PFSK-1 (cell line): ENCODE results near the gene TBX1.

Source experiments
- POLR2AphosphoS5 ChIP-seq: IDR thresholded peaks from 2 replicates; pipeline ENCODE4 v1.6.1; 2012; ENCODE audit warnings: low read depth, mild to moderate bottlenecking, control low read depth, low read length, moderate library complexity
- TF ChIP-seq, protein P1 (sequence below), 2 experiments: IDR thresholded peaks; 2 replicates each; pipeline versions ENCODE4 v1.6.1 to v1.8.0; 2011 to 2012; ENCODE audit warnings: low read depth in 2 of 2, low read length in 2 of 2, control low read depth in 1 of 2, inconsistent platforms in 1 of 2, mild to moderate bottlenecking in 1 of 2, moderate library complexity in 1 of 2; ENCODE audit not compliant: insufficient read depth in 1 of 2

DNA sequence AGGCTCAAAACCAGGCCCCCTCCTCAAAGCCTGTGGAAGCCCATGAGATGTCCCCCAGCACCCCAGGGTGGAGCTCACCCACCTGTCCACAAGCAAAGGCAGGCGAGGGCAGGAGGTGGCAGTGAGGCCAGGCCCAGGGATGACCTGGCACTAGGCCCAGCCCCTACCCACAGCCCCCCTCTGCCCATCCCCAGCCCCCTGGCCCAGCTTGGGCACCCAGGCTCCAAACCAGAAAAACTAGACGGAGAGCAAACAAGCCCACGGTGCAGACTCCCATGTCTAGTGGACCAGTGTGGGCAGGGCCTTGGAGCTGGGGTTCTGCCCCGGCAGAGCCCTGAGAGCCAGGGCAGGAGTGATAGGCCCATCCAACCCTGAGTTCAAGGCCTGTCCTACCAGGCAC lies 16.9 kb upstream of the TBX1 start:
- no peak for TF ChIP-seq POLR2AphosphoS5
- TF ChIP-seq, protein P1, sequence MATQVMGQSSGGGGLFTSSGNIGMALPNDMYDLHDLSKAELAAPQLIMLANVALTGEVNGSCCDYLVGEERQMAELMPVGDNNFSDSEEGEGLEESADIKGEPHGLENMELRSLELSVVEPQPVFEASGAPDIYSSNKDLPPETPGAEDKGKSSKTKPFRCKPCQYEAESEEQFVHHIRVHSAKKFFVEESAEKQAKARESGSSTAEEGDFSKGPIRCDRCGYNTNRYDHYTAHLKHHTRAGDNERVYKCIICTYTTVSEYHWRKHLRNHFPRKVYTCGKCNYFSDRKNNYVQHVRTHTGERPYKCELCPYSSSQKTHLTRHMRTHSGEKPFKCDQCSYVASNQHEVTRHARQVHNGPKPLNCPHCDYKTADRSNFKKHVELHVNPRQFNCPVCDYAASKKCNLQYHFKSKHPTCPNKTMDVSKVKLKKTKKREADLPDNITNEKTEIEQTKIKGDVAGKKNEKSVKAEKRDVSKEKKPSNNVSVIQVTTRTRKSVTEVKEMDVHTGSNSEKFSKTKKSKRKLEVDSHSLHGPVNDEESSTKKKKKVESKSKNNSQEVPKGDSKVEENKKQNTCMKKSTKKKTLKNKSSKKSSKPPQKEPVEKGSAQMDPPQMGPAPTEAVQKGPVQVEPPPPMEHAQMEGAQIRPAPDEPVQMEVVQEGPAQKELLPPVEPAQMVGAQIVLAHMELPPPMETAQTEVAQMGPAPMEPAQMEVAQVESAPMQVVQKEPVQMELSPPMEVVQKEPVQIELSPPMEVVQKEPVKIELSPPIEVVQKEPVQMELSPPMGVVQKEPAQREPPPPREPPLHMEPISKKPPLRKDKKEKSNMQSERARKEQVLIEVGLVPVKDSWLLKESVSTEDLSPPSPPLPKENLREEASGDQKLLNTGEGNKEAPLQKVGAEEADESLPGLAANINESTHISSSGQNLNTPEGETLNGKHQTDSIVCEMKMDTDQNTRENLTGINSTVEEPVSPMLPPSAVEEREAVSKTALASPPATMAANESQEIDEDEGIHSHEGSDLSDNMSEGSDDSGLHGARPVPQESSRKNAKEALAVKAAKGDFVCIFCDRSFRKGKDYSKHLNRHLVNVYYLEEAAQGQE (IDR thresholded peaks at IDR 0.05; ENCODE audit: insufficient read depth in 1 of 2, low read depth in 2 of 2, low read length in 2 of 2) = no peak
